ENCODE results near the gene GMPS. TPM values are rescaled to one million over a fixed set of nuclear protein-coding genes. Genes with fewer than 3 reads are reported as not detected.

GMPS gene
- total RNA-seq, 2 donors from 2014 or later = 18.5 to 20.2 TPM

DNA sequence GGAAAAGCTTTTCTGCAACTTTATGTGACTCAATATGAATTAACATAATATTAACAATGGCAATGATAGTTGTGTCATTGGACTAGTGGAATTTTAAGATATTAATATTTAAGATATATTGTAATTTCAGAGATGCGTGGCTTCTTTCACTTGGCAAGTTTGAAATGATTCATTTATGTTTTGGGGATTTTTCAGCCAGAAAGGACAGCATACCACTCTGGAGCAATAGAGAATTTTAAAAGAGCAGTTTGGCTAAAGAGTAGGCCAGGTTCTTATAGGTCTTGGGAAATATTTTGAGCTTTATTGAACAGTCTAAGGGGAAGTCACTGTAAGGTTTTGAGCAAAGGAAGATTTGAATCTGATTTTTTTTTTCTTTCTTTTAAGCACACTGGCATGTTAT lies 16.5 kb downstream of the GMPS start:
- intact Hi-C loops (cut with DNase I) = no loop called here
- WGBS, 2 donors = 79 to 94% methylated on average over 1 of the region's 1 CpG

DNA sequence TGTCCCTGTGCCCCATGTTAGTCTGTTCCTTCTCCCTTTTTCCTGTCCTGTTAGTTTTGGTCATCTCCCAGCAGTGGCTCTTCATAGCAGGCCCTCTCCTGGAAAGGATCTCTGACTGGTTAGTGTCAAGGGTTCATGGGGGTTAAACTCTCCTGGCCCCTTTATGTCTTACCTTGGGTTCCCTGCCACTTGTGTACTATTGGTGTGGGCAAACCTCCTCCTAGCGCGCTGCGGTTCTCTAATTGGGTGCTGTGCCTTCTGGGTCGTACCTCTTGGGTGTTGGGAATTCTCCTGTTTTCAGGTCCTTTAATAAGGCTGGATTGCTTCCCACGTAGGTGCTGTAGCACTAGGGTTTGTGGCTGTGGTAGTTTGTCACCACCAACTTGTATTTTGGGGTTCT lies 18.8 kb downstream of the GMPS start:
- H3K27ac ChIP-seq = no peak overlapping the region
- intact Hi-C loops (cut with DNase I) = no loop called here
- WGBS, 2 donors = 83 to 87% methylated on average over 5 of the region's 5 CpGs
- no peaks in the 10 kb centered on the region for H3K27me3 ChIP-seq
- H3K9me3 ChIP-seq = no peaks in the 10 kb centered on the region
- H3K4me3 ChIP-seq = no peak overlapping the region
- no peak for ATAC-seq
- TF ChIP-seq, protein P1, sequence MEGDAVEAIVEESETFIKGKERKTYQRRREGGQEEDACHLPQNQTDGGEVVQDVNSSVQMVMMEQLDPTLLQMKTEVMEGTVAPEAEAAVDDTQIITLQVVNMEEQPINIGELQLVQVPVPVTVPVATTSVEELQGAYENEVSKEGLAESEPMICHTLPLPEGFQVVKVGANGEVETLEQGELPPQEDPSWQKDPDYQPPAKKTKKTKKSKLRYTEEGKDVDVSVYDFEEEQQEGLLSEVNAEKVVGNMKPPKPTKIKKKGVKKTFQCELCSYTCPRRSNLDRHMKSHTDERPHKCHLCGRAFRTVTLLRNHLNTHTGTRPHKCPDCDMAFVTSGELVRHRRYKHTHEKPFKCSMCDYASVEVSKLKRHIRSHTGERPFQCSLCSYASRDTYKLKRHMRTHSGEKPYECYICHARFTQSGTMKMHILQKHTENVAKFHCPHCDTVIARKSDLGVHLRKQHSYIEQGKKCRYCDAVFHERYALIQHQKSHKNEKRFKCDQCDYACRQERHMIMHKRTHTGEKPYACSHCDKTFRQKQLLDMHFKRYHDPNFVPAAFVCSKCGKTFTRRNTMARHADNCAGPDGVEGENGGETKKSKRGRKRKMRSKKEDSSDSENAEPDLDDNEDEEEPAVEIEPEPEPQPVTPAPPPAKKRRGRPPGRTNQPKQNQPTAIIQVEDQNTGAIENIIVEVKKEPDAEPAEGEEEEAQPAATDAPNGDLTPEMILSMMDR (IDR thresholded peaks at IDR 0.05) = no peak
- TF ChIP-seq POLR2A (IDR thresholded peaks at IDR 0.05) = no peak
- DNase-seq = no peak
- peaks cover 0 to 1% of the 10 kb centered on the region in 2 donors for H3K36me3 ChIP-seq (replicated peaks in 1 of 2; ENCODE audit: insufficient read depth in 1 of 2, low read depth in 2 of 2)
- H3K4me1 ChIP-seq = peaks cover 27% of the 10 kb centered on the region

More for the DNA sequence above, 16.5 kb downstream of the GMPS start:
- Histone ChIP-seq H3K27ac (no peak overlapping the region), H3K27me3 (no peaks in the 10 kb centered on the region), H3K9me3 (no peaks in the 10 kb centered on the region), H3K4me1 (peaks cover 28% of the 10 kb centered on the region), H3K36me3 (replicated peaks in 1 of 2; ENCODE audit: insufficient read depth in 1 of 2, low read depth in 2 of 2) (no peaks in the 10 kb centered on the region), H3K4me3 (no peak overlapping the region)
- ATAC-seq (no peak), DNase-seq (no peak)
- TF ChIP-seq POLR2A (IDR thresholded peaks at IDR 0.05) = no peak
- TF ChIP-seq, protein P1 (IDR thresholded peaks at IDR 0.05) = no peak

DNA sequence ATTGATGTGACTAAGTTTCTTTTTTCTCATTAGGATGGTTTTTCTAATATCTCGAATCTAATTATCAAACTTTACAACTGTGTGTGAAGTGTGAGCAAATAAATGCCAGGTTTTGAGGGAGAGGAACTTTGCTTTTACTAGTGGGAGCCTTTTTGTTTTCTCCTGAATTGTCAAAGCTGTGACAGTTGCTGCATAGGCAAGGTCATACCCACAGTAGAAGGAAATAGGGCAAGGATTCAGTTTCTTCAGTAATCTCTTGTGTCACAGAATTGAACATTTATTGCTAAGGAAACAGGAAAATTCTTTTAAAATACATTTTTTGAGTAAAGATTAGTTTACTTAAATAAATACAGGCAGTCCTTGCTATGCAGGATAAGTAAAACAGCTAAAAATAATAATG lies 19.5 kb downstream of the GMPS start:
- DNase-seq = no peak
- Histone ChIP-seq H3K4me1 (peaks cover 21% of the 10 kb centered on the region), H3K36me3 (replicated peaks in 1 of 2; ENCODE audit: insufficient read depth in 1 of 2, low read depth in 2 of 2) (peaks cover 0 to 2% of the 10 kb centered on the region in 2 donors), H3K27me3 (no peaks in the 10 kb centered on the region), H3K27ac (no peak overlapping the region), H3K4me3 (no peak overlapping the region), H3K9me3 (no peaks in the 10 kb centered on the region)
- no peak for TF ChIP-seq POLR2A (IDR thresholded peaks at IDR 0.05)
- TF ChIP-seq, protein P1 (IDR thresholded peaks at IDR 0.05) = no peak
- intact Hi-C loops (cut with DNase I) = no loop called here
- ATAC-seq = no peak
- WGBS, 2 donors = 17 to 24% methylated on average over 1 of the region's 1 CpG

DNA sequence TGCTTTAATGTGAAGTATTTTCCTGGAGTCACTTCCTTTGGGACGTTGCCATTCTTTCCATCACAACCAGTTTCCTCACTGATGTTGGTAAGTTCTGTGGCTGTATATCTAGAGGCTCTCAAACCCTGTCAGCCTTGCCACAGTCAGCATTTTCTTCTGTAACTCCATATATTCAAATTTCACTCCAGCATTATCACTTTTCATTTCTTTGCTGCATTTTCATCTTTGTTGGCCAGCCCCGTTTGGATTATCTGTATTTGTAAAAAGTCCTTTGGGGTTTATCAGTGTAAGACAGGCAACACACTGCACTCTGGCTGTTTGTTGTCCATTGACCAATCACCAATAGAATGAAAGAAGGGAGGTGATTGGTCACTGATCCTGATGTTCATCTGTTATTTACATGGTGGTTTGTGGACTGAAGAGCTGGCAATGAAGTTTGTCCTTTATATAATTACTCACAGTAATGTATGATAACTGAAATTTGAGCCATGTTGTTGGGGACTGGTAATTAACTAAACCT lies 20.3 kb downstream of the GMPS start:
- no peak for DNase-seq
- no peaks in the 10 kb centered on the region for H3K9me3 ChIP-seq
- TF ChIP-seq POLR2A (IDR thresholded peaks at IDR 0.05) = no peak
- TF ChIP-seq, protein P1 (IDR thresholded peaks at IDR 0.05) = no peak
- intact Hi-C loops (cut with DNase I) = no loop called here
- peak; percentile 33 for ATAC-seq
- H3K36me3 ChIP-seq (replicated peaks in 1 of 2; ENCODE audit: insufficient read depth in 1 of 2, low read depth in 2 of 2) = peaks cover 0 to 2% of the 10 kb centered on the region in 2 donors
- peaks cover 21% of the 10 kb centered on the region for H3K4me1 ChIP-seq
- H3K27ac ChIP-seq = peak overlapping the region in 1 of 4 donors; percentile 28
- H3K4me3 ChIP-seq = no peak overlapping the region
- WGBS, 2 donors = 20 to 24% methylated on average over 2 of the region's 2 CpGs
- no peaks in the 10 kb centered on the region for H3K27me3 ChIP-seq

DNA sequence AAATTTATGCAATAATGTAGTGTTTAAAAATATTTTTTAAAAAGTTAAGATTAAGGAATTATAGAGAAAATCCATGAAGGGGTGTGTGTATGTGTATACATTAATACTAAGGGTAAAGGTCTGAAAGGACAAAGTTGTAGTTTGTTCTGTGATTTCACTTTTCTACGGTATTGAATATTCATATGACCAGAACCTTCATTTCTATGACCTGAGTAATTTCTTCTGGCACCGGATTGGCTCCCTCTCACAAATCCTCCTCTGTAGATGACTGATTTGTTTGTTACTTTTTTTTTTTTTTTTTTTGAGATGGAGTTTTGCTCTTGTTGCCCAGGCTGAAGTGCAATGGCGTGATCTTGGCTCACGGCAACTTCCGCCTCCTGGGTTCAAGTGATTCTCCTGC lies 20.9 kb downstream of the GMPS start:
- Histone ChIP-seq H3K4me1 (peaks cover 21% of the 10 kb centered on the region), H3K27ac (no peak overlapping the region), H3K27me3 (no peaks in the 10 kb centered on the region), H3K36me3 (replicated peaks in 1 of 2; ENCODE audit: insufficient read depth in 1 of 2, low read depth in 2 of 2) (peaks cover 0 to 2% of the 10 kb centered on the region in 2 donors), H3K9me3 (no peaks in the 10 kb centered on the region), H3K4me3 (no peak overlapping the region)
- 88 to 96% methylated on average over 5 of the region's 5 CpGs for WGBS, 2 donors
- intact Hi-C loops (cut with DNase I) = no loop called here
- DNase-seq = no peak
- no peak for ATAC-seq
- TF ChIP-seq, protein P1 (IDR thresholded peaks at IDR 0.05) = no peak
- no peak for TF ChIP-seq POLR2A (IDR thresholded peaks at IDR 0.05)
